Endothelial cell of umbilical vein (primary cell): ENCODE results near the gene TMEM169.

Experiments used
- EZH2 ChIP-seq: IDR thresholded peaks from 2 replicates; pipeline ENCODE4 v1.6.1; 2012; ENCODE audit warnings: borderline replicate concordance, low read depth, mild to moderate bottlenecking, moderate library complexity, low read length, inconsistent platforms; ENCODE audit not compliant: severe bottlenecking
- GATA2 ChIP-seq: IDR thresholded peaks from 2 replicates; pipeline ENCODE4 v1.7.0; 2011; ENCODE audit warnings: low read depth, mild to moderate bottlenecking, moderate library complexity, mixed read lengths, low read length; ENCODE audit not compliant: insufficient read length, insufficient read depth
- JUN ChIP-seq: IDR thresholded peaks from 2 replicates; pipeline ENCODE4 v1.6.1; 2011; ENCODE audit warnings: borderline replicate concordance, low read depth; ENCODE audit not compliant: insufficient read length, insufficient read depth
- MYC ChIP-seq: IDR thresholded peaks from one replicate; pipeline ENCODE4 v1.6.1; 2011; ENCODE audit warnings: mild to moderate bottlenecking, low read depth, low read length
- POLR2A ChIP-seq: IDR thresholded peaks from 2 replicates; pipeline ENCODE4 v1.6.1; 2012; ENCODE audit warnings: low read depth, mild to moderate bottlenecking, control low read depth, low read length
- TF ChIP-seq, protein P1 (sequence below), 2 donors: IDR thresholded peaks; 1 replicate in 1 of 2; 2 replicates in 1 of 2; pipeline ENCODE4 v1.5.1; 2011; ENCODE audit warnings: low read length in 2 of 2, mild to moderate bottlenecking in 2 of 2, moderate library complexity in 2 of 2, control low read depth in 1 of 2, inconsistent platforms in 1 of 2, low read depth in 1 of 2; ENCODE audit not compliant: insufficient read depth in 1 of 2; ENCODE audit errors: extremely low read depth in 1 of 2
- TF ChIP-seq, protein P2 (sequence below): IDR thresholded peaks from 2 replicates; pipeline ENCODE4 v1.6.1; 2011; ENCODE audit not compliant: insufficient read depth, insufficient read length

DNA sequence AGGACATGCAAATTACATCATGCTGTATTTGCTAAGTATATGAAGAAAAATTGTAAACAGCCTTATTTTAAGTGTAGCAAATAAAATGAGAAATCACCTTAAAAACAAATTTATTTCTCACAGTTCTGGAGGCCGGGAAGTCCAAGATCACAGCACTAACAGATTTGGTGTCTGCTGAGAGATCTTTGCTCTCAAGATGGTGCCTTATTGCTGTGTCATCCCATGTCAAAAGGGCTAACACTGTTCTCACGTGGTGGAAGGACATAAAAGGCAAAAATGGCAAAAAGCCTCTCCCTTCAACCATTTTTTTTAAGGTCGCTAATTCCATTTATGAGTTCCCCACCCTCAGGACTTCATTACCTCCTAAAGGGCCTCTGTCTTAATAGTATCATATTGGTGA, 39.5 kb downstream of the TMEM169 start:
- no peak for TF ChIP-seq JUN
- TF ChIP-seq, protein P1, sequence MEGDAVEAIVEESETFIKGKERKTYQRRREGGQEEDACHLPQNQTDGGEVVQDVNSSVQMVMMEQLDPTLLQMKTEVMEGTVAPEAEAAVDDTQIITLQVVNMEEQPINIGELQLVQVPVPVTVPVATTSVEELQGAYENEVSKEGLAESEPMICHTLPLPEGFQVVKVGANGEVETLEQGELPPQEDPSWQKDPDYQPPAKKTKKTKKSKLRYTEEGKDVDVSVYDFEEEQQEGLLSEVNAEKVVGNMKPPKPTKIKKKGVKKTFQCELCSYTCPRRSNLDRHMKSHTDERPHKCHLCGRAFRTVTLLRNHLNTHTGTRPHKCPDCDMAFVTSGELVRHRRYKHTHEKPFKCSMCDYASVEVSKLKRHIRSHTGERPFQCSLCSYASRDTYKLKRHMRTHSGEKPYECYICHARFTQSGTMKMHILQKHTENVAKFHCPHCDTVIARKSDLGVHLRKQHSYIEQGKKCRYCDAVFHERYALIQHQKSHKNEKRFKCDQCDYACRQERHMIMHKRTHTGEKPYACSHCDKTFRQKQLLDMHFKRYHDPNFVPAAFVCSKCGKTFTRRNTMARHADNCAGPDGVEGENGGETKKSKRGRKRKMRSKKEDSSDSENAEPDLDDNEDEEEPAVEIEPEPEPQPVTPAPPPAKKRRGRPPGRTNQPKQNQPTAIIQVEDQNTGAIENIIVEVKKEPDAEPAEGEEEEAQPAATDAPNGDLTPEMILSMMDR (IDR thresholded peaks at IDR 0.05; ENCODE audit: extremely low read depth in 1 of 2, insufficient read depth in 1 of 2, low read depth in 1 of 2, low read length in 2 of 2): no peak
- TF ChIP-seq POLR2A: no peak
- TF ChIP-seq MYC: no peak
- TF ChIP-seq, protein P2, sequence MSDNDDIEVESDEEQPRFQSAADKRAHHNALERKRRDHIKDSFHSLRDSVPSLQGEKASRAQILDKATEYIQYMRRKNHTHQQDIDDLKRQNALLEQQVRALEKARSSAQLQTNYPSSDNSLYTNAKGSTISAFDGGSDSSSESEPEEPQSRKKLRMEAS: no peak
- TF ChIP-seq GATA2: no peak
- TF ChIP-seq EZH2: no peak
